Measurements from ENCODE around the gene ITSN1.

The ITSN1 gene

GRCh38 chr21:33902349-33902748 lies 260.0 kb downstream of the ITSN1 start:
- Histone ChIP-seq H3K9ac (ENCODE audit: low read depth in 1 of 2, low read length in 2 of 2) (no peak overlapping the region), H3K36me3 (ENCODE audit: control insufficient read depth in 1 of 2, insufficient read depth in 2 of 2, low read length in 2 of 2) (peaks cover 33 to 66% of the 10 kb centered on the region in 2 donors), H3K27me3 (ENCODE audit: control insufficient read depth in 1 of 2, insufficient read depth in 2 of 2, low read length in 2 of 2) (no peaks in the 10 kb centered on the region), H3K27ac (ENCODE audit: low read depth, low read length) (no peak overlapping the region), H3K9me3 (ENCODE audit: control insufficient read depth in 1 of 2, low read length in 2 of 2) (no peaks in the 10 kb centered on the region), H3K4me1 (ENCODE audit: control insufficient read depth in 1 of 2, insufficient read depth in 2 of 2, low read length in 2 of 2) (no peaks in the 10 kb centered on the region), H3K4me3 (ENCODE audit: low read depth in 1 of 2, low read length in 2 of 2) (no peak overlapping the region)

GRCh38 chr21:33904041-33904440 lies 261.7 kb downstream of the ITSN1 start:
- Histone ChIP-seq H3K9me3 (ENCODE audit: control insufficient read depth in 1 of 2, low read length in 2 of 2) (no peaks in the 10 kb centered on the region), H3K36me3 (ENCODE audit: control insufficient read depth in 1 of 2, insufficient read depth in 2 of 2, low read length in 2 of 2) (peaks cover 42 to 81% of the 10 kb centered on the region in 2 donors), H3K4me1 (ENCODE audit: control insufficient read depth in 1 of 2, insufficient read depth in 2 of 2, low read length in 2 of 2) (no peaks in the 10 kb centered on the region), H3K4me3 (ENCODE audit: low read depth in 1 of 2, low read length in 2 of 2) (no peak overlapping the region), H3K27me3 (ENCODE audit: control insufficient read depth in 1 of 2, insufficient read depth in 2 of 2, low read length in 2 of 2) (no peaks in the 10 kb centered on the region), H3K9ac (ENCODE audit: low read depth in 1 of 2, low read length in 2 of 2) (no peak overlapping the region), H3K27ac (ENCODE audit: low read depth, low read length) (no peak overlapping the region)

GRCh38 chr21:33908760-33909159 lies 266.5 kb downstream of the ITSN1 start:
- Histone ChIP-seq H3K27ac (ENCODE audit: low read depth, low read length) (no peak overlapping the region), H3K36me3 (ENCODE audit: control insufficient read depth in 1 of 2, insufficient read depth in 2 of 2, low read length in 2 of 2) (peaks cover 46 to 91% of the 10 kb centered on the region in 2 donors), H3K4me3 (ENCODE audit: low read depth in 1 of 2, low read length in 2 of 2) (no peak overlapping the region), H3K4me1 (ENCODE audit: control insufficient read depth in 1 of 2, insufficient read depth in 2 of 2, low read length in 2 of 2) (peaks cover 7 to 11% of the 10 kb centered on the region in 2 donors), H3K27me3 (ENCODE audit: control insufficient read depth in 1 of 2, insufficient read depth in 2 of 2, low read length in 2 of 2) (no peaks in the 10 kb centered on the region), H3K9ac (ENCODE audit: low read depth in 1 of 2, low read length in 2 of 2) (no peak overlapping the region), H3K9me3 (ENCODE audit: control insufficient read depth in 1 of 2, low read length in 2 of 2) (no peaks in the 10 kb centered on the region)

GRCh38 chr21:33909756-33910155 lies 267.5 kb downstream of the ITSN1 start:
- H3K4me3 ChIP-seq (ENCODE audit: low read depth in 1 of 2, low read length in 2 of 2) = no peak overlapping the region
- peaks cover 43 to 81% of the 10 kb centered on the region in 2 donors for H3K36me3 ChIP-seq (ENCODE audit: control insufficient read depth in 1 of 2, insufficient read depth in 2 of 2, low read length in 2 of 2)
- H3K27me3 ChIP-seq (ENCODE audit: control insufficient read depth in 1 of 2, insufficient read depth in 2 of 2, low read length in 2 of 2) = no peaks in the 10 kb centered on the region
- H3K9ac ChIP-seq (ENCODE audit: low read depth in 1 of 2, low read length in 2 of 2) = no peak overlapping the region
- H3K9me3 ChIP-seq (ENCODE audit: control insufficient read depth in 1 of 2, low read length in 2 of 2) = no peaks in the 10 kb centered on the region
- H3K4me1 ChIP-seq (ENCODE audit: control insufficient read depth in 1 of 2, insufficient read depth in 2 of 2, low read length in 2 of 2) = peaks cover 15 to 20% of the 10 kb centered on the region in 2 donors
- no peak overlapping the region for H3K27ac ChIP-seq (ENCODE audit: low read depth, low read length)

GRCh38 chr21:33914188-33914587 lies 271.9 kb downstream of the ITSN1 start:
- Histone ChIP-seq H3K9me3 (ENCODE audit: control insufficient read depth in 1 of 2, low read length in 2 of 2) (no peaks in the 10 kb centered on the region), H3K36me3 (ENCODE audit: control insufficient read depth in 1 of 2, insufficient read depth in 2 of 2, low read length in 2 of 2) (peaks cover 16 to 37% of the 10 kb centered on the region in 2 donors), H3K9ac (ENCODE audit: low read depth in 1 of 2, low read length in 2 of 2) (peak overlapping the region; percentile 99 to 100), H3K4me1 (ENCODE audit: control insufficient read depth in 1 of 2, insufficient read depth in 2 of 2, low read length in 2 of 2) (peaks cover 17 to 23% of the 10 kb centered on the region in 2 donors), H3K27ac (ENCODE audit: low read depth, low read length) (no peak overlapping the region), H3K27me3 (ENCODE audit: control insufficient read depth in 1 of 2, insufficient read depth in 2 of 2, low read length in 2 of 2) (no peaks in the 10 kb centered on the region), H3K4me3 (ENCODE audit: low read depth in 1 of 2, low read length in 2 of 2) (peak overlapping the region; percentile 96 to 98)

- Histone ChIP-seq H3K9me3 (ENCODE audit: control insufficient read depth in 1 of 2, low read length in 2 of 2) (no peaks in the 10 kb centered on the region), H3K27me3 (ENCODE audit: control insufficient read depth in 1 of 2, insufficient read depth in 2 of 2, low read length in 2 of 2) (no peaks in the 10 kb centered on the region)
Measured at GRCh38 chr21:33915368-33916199, 273.3 kb downstream of the ITSN1 start, which contains the start of gene ATP5PO. Gene ATP5PO, minus strand, starts transcription at chr21:33915804. Its CDS starts 41 bp downstream, at chr21:33915763.

GRCh38 chr21:33916200-33916567 lies 273.9 kb downstream of the ITSN1 start:
- no peak overlapping the region for H3K27ac ChIP-seq (ENCODE audit: low read depth, low read length)
- peaks cover 17 to 23% of the 10 kb centered on the region in 2 donors for H3K4me1 ChIP-seq (ENCODE audit: control insufficient read depth in 1 of 2, insufficient read depth in 2 of 2, low read length in 2 of 2)
- peaks cover 3 to 17% of the 10 kb centered on the region in 2 donors for H3K36me3 ChIP-seq (ENCODE audit: control insufficient read depth in 1 of 2, insufficient read depth in 2 of 2, low read length in 2 of 2)
- peak overlapping the region; percentile 96 to 98 for H3K4me3 ChIP-seq (ENCODE audit: low read depth in 1 of 2, low read length in 2 of 2)
- no peaks in the 10 kb centered on the region for H3K27me3 ChIP-seq (ENCODE audit: control insufficient read depth in 1 of 2, insufficient read depth in 2 of 2, low read length in 2 of 2)
- H3K9ac ChIP-seq (ENCODE audit: low read depth in 1 of 2, low read length in 2 of 2) = peak overlapping the region; percentile 99 to 100
- no peaks in the 10 kb centered on the region for H3K9me3 ChIP-seq (ENCODE audit: control insufficient read depth in 1 of 2, low read length in 2 of 2)

More at GRCh38 chr21:33915368-33916199, 273.3 kb downstream of the ITSN1 start, which contains the start of gene ATP5PO:
- peaks cover 17 to 23% of the 10 kb centered on the region in 2 donors for H3K4me1 ChIP-seq (ENCODE audit: control insufficient read depth in 1 of 2, insufficient read depth in 2 of 2, low read length in 2 of 2)
- H3K27ac ChIP-seq (ENCODE audit: low read depth, low read length) = peak within 1 kb of the TSS; percentile 63
- H3K4me3 ChIP-seq (ENCODE audit: low read depth in 1 of 2, low read length in 2 of 2) = peak within 1 kb of the TSS; percentile 96 to 98
- peak within 1 kb of the TSS; percentile 99 to 100 for H3K9ac ChIP-seq (ENCODE audit: low read depth in 1 of 2, low read length in 2 of 2)
- peaks cover 8 to 23% of the 10 kb centered on the region in 2 donors for H3K36me3 ChIP-seq (ENCODE audit: control insufficient read depth in 1 of 2, insufficient read depth in 2 of 2, low read length in 2 of 2)

- Histone ChIP-seq H3K4me3 (ENCODE audit: low read depth in 1 of 2, low read length in 2 of 2) (no peak overlapping the region), H3K36me3 (ENCODE audit: control insufficient read depth in 1 of 2, insufficient read depth in 2 of 2, low read length in 2 of 2) (peaks cover 0 to 10% of the 10 kb centered on the region in 2 donors), H3K4me1 (ENCODE audit: control insufficient read depth in 1 of 2, insufficient read depth in 2 of 2, low read length in 2 of 2) (peaks cover 17 to 23% of the 10 kb centered on the region in 2 donors), H3K9ac (ENCODE audit: low read depth in 1 of 2, low read length in 2 of 2) (no peak overlapping the region), H3K9me3 (ENCODE audit: control insufficient read depth in 1 of 2, low read length in 2 of 2) (no peaks in the 10 kb centered on the region), H3K27ac (ENCODE audit: low read depth, low read length) (no peak overlapping the region), H3K27me3 (ENCODE audit: control insufficient read depth in 1 of 2, insufficient read depth in 2 of 2, low read length in 2 of 2) (no peaks in the 10 kb centered on the region)
Measured at GRCh38 chr21:33917421-33917820, 275.1 kb downstream of the ITSN1 start.

- no peaks in the 10 kb centered on the region for H3K27me3 ChIP-seq (ENCODE audit: control insufficient read depth in 1 of 2, insufficient read depth in 2 of 2, low read length in 2 of 2)
- H3K9ac ChIP-seq (ENCODE audit: low read depth in 1 of 2, low read length in 2 of 2) = no peak overlapping the region
Measured at GRCh38 chr21:33924079-33924765, 281.9 kb downstream of the ITSN1 start.

GRCh38 chr21:33924766-33925100 lies 282.4 kb downstream of the ITSN1 start:
- Histone ChIP-seq H3K4me1 (ENCODE audit: control insufficient read depth in 1 of 2, insufficient read depth in 2 of 2, low read length in 2 of 2) (peaks cover 11% of the 10 kb centered on the region in 2 donors), H3K4me3 (ENCODE audit: low read depth in 1 of 2, low read length in 2 of 2) (no peak overlapping the region), H3K36me3 (ENCODE audit: control insufficient read depth in 1 of 2, insufficient read depth in 2 of 2, low read length in 2 of 2) (no peaks in the 10 kb centered on the region), H3K27me3 (ENCODE audit: control insufficient read depth in 1 of 2, insufficient read depth in 2 of 2, low read length in 2 of 2) (no peaks in the 10 kb centered on the region), H3K9me3 (ENCODE audit: control insufficient read depth in 1 of 2, low read length in 2 of 2) (no peaks in the 10 kb centered on the region), H3K27ac (ENCODE audit: low read depth, low read length) (no peak overlapping the region), H3K9ac (ENCODE audit: low read depth in 1 of 2, low read length in 2 of 2) (no peak overlapping the region)

More at GRCh38 chr21:33924079-33924765, 281.9 kb downstream of the ITSN1 start:
- Histone ChIP-seq H3K4me1 (ENCODE audit: control insufficient read depth in 1 of 2, insufficient read depth in 2 of 2, low read length in 2 of 2) (peaks cover 11% of the 10 kb centered on the region in 2 donors), H3K9me3 (ENCODE audit: control insufficient read depth in 1 of 2, low read length in 2 of 2) (no peaks in the 10 kb centered on the region), H3K27ac (ENCODE audit: low read depth, low read length) (no peak overlapping the region), H3K36me3 (ENCODE audit: control insufficient read depth in 1 of 2, insufficient read depth in 2 of 2, low read length in 2 of 2) (no peaks in the 10 kb centered on the region), H3K4me3 (ENCODE audit: low read depth in 1 of 2, low read length in 2 of 2) (no peak overlapping the region)

Data from duodenal mucosa (tissue), 2 donors.